HepG2 (cell line): ENCODE data around the gene TGFBR1.

Experiments
- CCAR2 ChIP-seq: fragments of 200-400 bp; formaldehyde crosslinking; optimal IDR thresholded peaks from 2 replicates; pipeline ENCODE3; 2018; ENCODE audit warnings: low read depth, mild to moderate bottlenecking, low read length, moderate library complexity
- GABPA ChIP-seq, 2 experiments: IDR thresholded peaks; 2 replicates each; pipeline ENCODE4 v1.6.1; 2011 to 2016; ENCODE audit warnings: low read depth in 2 of 2, low read length in 1 of 2, missing biosample characterization in 1 of 2, missing genetic modification characterization in 1 of 2
- SKIL ChIP-seq: sonication (generic); formaldehyde crosslinking; IDR thresholded peaks from 2 replicates; pipeline ENCODE4 v1.8.0; 2022; ENCODE audit warnings: missing genetic modification reagents, mild to moderate bottlenecking, moderate library complexity, borderline replicate concordance
- SP1 ChIP-seq, 2 experiments: fragments of 450-650 bp in 1 of 2; sonication (generic) in 1 of 2; formaldehyde crosslinking in 1 of 2; IDR thresholded peaks; 2 replicates each; pipeline versions ENCODE4 v1.4.0 to v1.6.1; 2016 to 2020; ENCODE audit warnings: missing genetic modification reagents in 1 of 2
- TMF1 ChIP-seq: sonication (generic); formaldehyde crosslinking; IDR thresholded peaks from 2 replicates; pipeline ENCODE4 v1.8.1; 2022; ENCODE audit warnings: low read depth, missing genetic modification reagents
- ZKSCAN8 ChIP-seq: IDR thresholded peaks from 2 replicates; pipeline ENCODE4 v1.6.1; 2016; ENCODE audit warnings: borderline replicate concordance, missing genetic modification reagents, missing compliant biosample characterization
- ZNF24 ChIP-seq: fragments of 450-650 bp; IDR thresholded peaks from 2 replicates; pipeline ENCODE4 v1.6.1; 2017; ENCODE audit warnings: antibody characterized with exemption, mild to moderate bottlenecking
- ZNF687 ChIP-seq: sonication (generic); formaldehyde crosslinking; IDR thresholded peaks from 2 replicates; pipeline ENCODE4 v1.5.1; 2020; ENCODE audit warnings: mild to moderate bottlenecking, missing genetic modification reagents, moderate library complexity
- TF ChIP-seq, protein P1 (sequence below): sonication (generic); formaldehyde crosslinking; IDR thresholded peaks from 2 replicates; pipeline ENCODE4 v1.5.0; 2020; ENCODE audit warnings: mild to moderate bottlenecking, missing genetic modification reagents, moderate library complexity

DNA sequence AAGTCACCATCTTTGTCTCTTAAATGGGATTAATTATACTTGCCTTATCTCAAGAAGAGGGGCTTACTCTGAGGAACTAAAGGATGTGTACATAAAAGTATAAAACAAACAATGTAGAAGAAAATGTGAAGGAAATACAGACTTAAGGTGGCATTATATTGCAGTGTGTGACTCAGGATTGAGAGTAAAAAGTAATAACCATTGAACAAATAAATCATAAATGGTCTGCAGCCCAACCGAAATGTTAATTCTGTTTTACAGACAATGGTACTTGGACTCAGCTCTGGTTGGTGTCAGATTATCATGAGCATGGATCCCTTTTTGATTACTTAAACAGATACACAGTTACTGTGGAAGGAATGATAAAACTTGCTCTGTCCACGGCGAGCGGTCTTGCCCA, 37.4 kb downstream of the TGFBR1 start:
- TF ChIP-seq CCAR2: no peak
- no peak for TF ChIP-seq ZNF687 (CRISPR knock-in tag)
- TF ChIP-seq GABPA (IDR thresholded peaks at IDR 0.05; ENCODE audit: low read depth, low read length): no peak
- no peak for TF ChIP-seq GABPA (CRISPR knock-in tag; IDR thresholded peaks at IDR 0.05; ENCODE audit: low read depth)
- TF ChIP-seq ZNF24: no peak
- no peak for TF ChIP-seq SKIL
- TF ChIP-seq TMF1 (CRISPR knock-in tag): no peak
- TF ChIP-seq ZKSCAN8 (CRISPR knock-in tag): no peak
- TF ChIP-seq, protein P1, sequence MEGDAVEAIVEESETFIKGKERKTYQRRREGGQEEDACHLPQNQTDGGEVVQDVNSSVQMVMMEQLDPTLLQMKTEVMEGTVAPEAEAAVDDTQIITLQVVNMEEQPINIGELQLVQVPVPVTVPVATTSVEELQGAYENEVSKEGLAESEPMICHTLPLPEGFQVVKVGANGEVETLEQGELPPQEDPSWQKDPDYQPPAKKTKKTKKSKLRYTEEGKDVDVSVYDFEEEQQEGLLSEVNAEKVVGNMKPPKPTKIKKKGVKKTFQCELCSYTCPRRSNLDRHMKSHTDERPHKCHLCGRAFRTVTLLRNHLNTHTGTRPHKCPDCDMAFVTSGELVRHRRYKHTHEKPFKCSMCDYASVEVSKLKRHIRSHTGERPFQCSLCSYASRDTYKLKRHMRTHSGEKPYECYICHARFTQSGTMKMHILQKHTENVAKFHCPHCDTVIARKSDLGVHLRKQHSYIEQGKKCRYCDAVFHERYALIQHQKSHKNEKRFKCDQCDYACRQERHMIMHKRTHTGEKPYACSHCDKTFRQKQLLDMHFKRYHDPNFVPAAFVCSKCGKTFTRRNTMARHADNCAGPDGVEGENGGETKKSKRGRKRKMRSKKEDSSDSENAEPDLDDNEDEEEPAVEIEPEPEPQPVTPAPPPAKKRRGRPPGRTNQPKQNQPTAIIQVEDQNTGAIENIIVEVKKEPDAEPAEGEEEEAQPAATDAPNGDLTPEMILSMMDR: no peak
- TF ChIP-seq SP1 (IDR thresholded peaks at IDR 0.05): no peak
- TF ChIP-seq SP1 (CRISPR knock-in tag; IDR thresholded peaks at IDR 0.05): no peak
